ENCODE data around the gene HAPLN3.

HAPLN3 gene

GRCh38 chr15:88891540-88892254, 3.6 kb downstream of the HAPLN3 start:
- Histone ChIP-seq H3K4me3 (ENCODE audit: insufficient read length, low read depth) (no peak overlapping the region), H3K4me1 (ENCODE audit: insufficient read depth, insufficient read length) (peaks cover 19% of the 10 kb centered on the region), H3K9me3 (ENCODE audit: insufficient read depth, low read length) (no peaks in the 10 kb centered on the region), H3K9ac (ENCODE audit: insufficient read length, low read depth) (no peak overlapping the region), H3K27me3 (ENCODE audit: insufficient read depth, insufficient read length) (peaks cover 14% of the 10 kb centered on the region), H3K36me3 (ENCODE audit: insufficient read depth, insufficient read length, low read length) (no peaks in the 10 kb centered on the region)
- TF ChIP-seq ZNF274 (IDR thresholded peaks at IDR 0.05; ENCODE audit: low read depth, low read length): no peak
- TF ChIP-seq YY1 (IDR thresholded peaks at IDR 0.05; ENCODE audit: insufficient read depth, insufficient read length): no peak
- TF ChIP-seq SUZ12 (IDR thresholded peaks at IDR 0.05; ENCODE audit: extremely low read depth, insufficient read depth, insufficient read length): no peak
- DNase-seq (ENCODE audit: low read depth, low spot score): no peak

- no peak overlapping the region for H3K9ac ChIP-seq (ENCODE audit: insufficient read length, low read depth)
- no peaks in the 10 kb centered on the region for H3K9me3 ChIP-seq (ENCODE audit: insufficient read depth, low read length)
- H3K36me3 ChIP-seq (ENCODE audit: insufficient read depth, insufficient read length, low read length): no peaks in the 10 kb centered on the region
- TF ChIP-seq ZNF274 (IDR thresholded peaks at IDR 0.05; ENCODE audit: low read depth, low read length): no peak
- no peak for TF ChIP-seq YY1 (IDR thresholded peaks at IDR 0.05; ENCODE audit: insufficient read depth, insufficient read length)
- no peak for TF ChIP-seq SUZ12 (IDR thresholded peaks at IDR 0.05; ENCODE audit: extremely low read depth, insufficient read depth, insufficient read length)
- no peak overlapping the region for H3K4me3 ChIP-seq (ENCODE audit: insufficient read length, low read depth)
- H3K4me1 ChIP-seq (ENCODE audit: insufficient read depth, insufficient read length): peaks cover 10% of the 10 kb centered on the region
- no peak for DNase-seq (ENCODE audit: low read depth, low spot score)
- H3K27me3 ChIP-seq (ENCODE audit: insufficient read depth, insufficient read length): peaks cover 12% of the 10 kb centered on the region
Observed at GRCh38 chr15:88890495-88890894, 4.8 kb downstream of the HAPLN3 start.

- Histone ChIP-seq H3K27me3 (ENCODE audit: insufficient read depth, insufficient read length) (no peaks in the 10 kb centered on the region), H3K9ac (ENCODE audit: insufficient read length, low read depth) (no peak overlapping the region), H3K4me3 (ENCODE audit: insufficient read length, low read depth) (no peak overlapping the region), H3K9me3 (ENCODE audit: insufficient read depth, low read length) (no peaks in the 10 kb centered on the region), H3K36me3 (ENCODE audit: insufficient read depth, insufficient read length, low read length) (no peaks in the 10 kb centered on the region), H3K4me1 (ENCODE audit: insufficient read depth, insufficient read length) (peaks cover 2% of the 10 kb centered on the region)
- TF ChIP-seq YY1 (IDR thresholded peaks at IDR 0.05; ENCODE audit: insufficient read depth, insufficient read length) (no peak), SUZ12 (IDR thresholded peaks at IDR 0.05; ENCODE audit: extremely low read depth, insufficient read depth, insufficient read length) (no peak), ZNF274 (IDR thresholded peaks at IDR 0.05; ENCODE audit: low read depth, low read length) (no peak)
- DNase-seq (ENCODE audit: low read depth, low spot score): no peak
Observed at GRCh38 chr15:88888719-88889118, 6.6 kb downstream of the HAPLN3 start.

- no peak for DNase-seq (ENCODE audit: low read depth, low spot score)
- H3K9ac ChIP-seq (ENCODE audit: insufficient read length, low read depth): no peak overlapping the region
- no peaks in the 10 kb centered on the region for H3K9me3 ChIP-seq (ENCODE audit: insufficient read depth, low read length)
- no peaks in the 10 kb centered on the region for H3K36me3 ChIP-seq (ENCODE audit: insufficient read depth, insufficient read length, low read length)
- no peaks in the 10 kb centered on the region for H3K27me3 ChIP-seq (ENCODE audit: insufficient read depth, insufficient read length)
- TF ChIP-seq ZNF274 (IDR thresholded peaks at IDR 0.05; ENCODE audit: low read depth, low read length) (no peak), YY1 (IDR thresholded peaks at IDR 0.05; ENCODE audit: insufficient read depth, insufficient read length) (no peak), SUZ12 (IDR thresholded peaks at IDR 0.05; ENCODE audit: extremely low read depth, insufficient read depth, insufficient read length) (no peak)
- no peak overlapping the region for H3K4me3 ChIP-seq (ENCODE audit: insufficient read length, low read depth)
- peaks cover 3% of the 10 kb centered on the region for H3K4me1 ChIP-seq (ENCODE audit: insufficient read depth, insufficient read length)
Observed at GRCh38 chr15:88887068-88887580, 8.2 kb downstream of the HAPLN3 start.

GRCh38 chr15:88882785-88883184, 12.6 kb downstream of the HAPLN3 start:
- H3K9ac ChIP-seq (ENCODE audit: insufficient read length, low read depth): no peak overlapping the region
- H3K36me3 ChIP-seq (ENCODE audit: insufficient read depth, insufficient read length, low read length): peaks cover 8% of the 10 kb centered on the region
- H3K9me3 ChIP-seq (ENCODE audit: insufficient read depth, low read length): no peaks in the 10 kb centered on the region
- peaks cover 3% of the 10 kb centered on the region for H3K4me1 ChIP-seq (ENCODE audit: insufficient read depth, insufficient read length)
- H3K4me3 ChIP-seq (ENCODE audit: insufficient read length, low read depth): no peak overlapping the region
- DNase-seq (ENCODE audit: low read depth, low spot score): no peak
- H3K27me3 ChIP-seq (ENCODE audit: insufficient read depth, insufficient read length): no peaks in the 10 kb centered on the region
- TF ChIP-seq YY1 (IDR thresholded peaks at IDR 0.05; ENCODE audit: insufficient read depth, insufficient read length) (no peak), SUZ12 (IDR thresholded peaks at IDR 0.05; ENCODE audit: extremely low read depth, insufficient read depth, insufficient read length) (no peak), ZNF274 (IDR thresholded peaks at IDR 0.05; ENCODE audit: low read depth, low read length) (no peak)

GRCh38 chr15:88881775-88882174, 13.6 kb downstream of the HAPLN3 start:
- Histone ChIP-seq H3K4me3 (ENCODE audit: insufficient read length, low read depth) (no peak overlapping the region), H3K9me3 (ENCODE audit: insufficient read depth, low read length) (no peaks in the 10 kb centered on the region), H3K9ac (ENCODE audit: insufficient read length, low read depth) (no peak overlapping the region), H3K4me1 (ENCODE audit: insufficient read depth, insufficient read length) (peaks cover 7% of the 10 kb centered on the region), H3K27me3 (ENCODE audit: insufficient read depth, insufficient read length) (no peaks in the 10 kb centered on the region), H3K36me3 (ENCODE audit: insufficient read depth, insufficient read length, low read length) (peaks cover 9% of the 10 kb centered on the region)
- no peak for TF ChIP-seq SUZ12 (IDR thresholded peaks at IDR 0.05; ENCODE audit: extremely low read depth, insufficient read depth, insufficient read length)
- TF ChIP-seq YY1 (IDR thresholded peaks at IDR 0.05; ENCODE audit: insufficient read depth, insufficient read length): no peak
- no peak for TF ChIP-seq ZNF274 (IDR thresholded peaks at IDR 0.05; ENCODE audit: low read depth, low read length)
- no peak for DNase-seq (ENCODE audit: low read depth, low spot score)

- no peak for DNase-seq (ENCODE audit: low read depth, low spot score)
- H3K36me3 ChIP-seq (ENCODE audit: insufficient read depth, insufficient read length, low read length): peaks cover 9% of the 10 kb centered on the region
- peaks cover 8% of the 10 kb centered on the region for H3K4me1 ChIP-seq (ENCODE audit: insufficient read depth, insufficient read length)
- no peak overlapping the region for H3K9ac ChIP-seq (ENCODE audit: insufficient read length, low read depth)
- TF ChIP-seq YY1 (IDR thresholded peaks at IDR 0.05; ENCODE audit: insufficient read depth, insufficient read length): no peak
- TF ChIP-seq SUZ12 (IDR thresholded peaks at IDR 0.05; ENCODE audit: extremely low read depth, insufficient read depth, insufficient read length): no peak
- no peak for TF ChIP-seq ZNF274 (IDR thresholded peaks at IDR 0.05; ENCODE audit: low read depth, low read length)
- no peak overlapping the region for H3K4me3 ChIP-seq (ENCODE audit: insufficient read length, low read depth)
- H3K9me3 ChIP-seq (ENCODE audit: insufficient read depth, low read length): no peaks in the 10 kb centered on the region
- no peaks in the 10 kb centered on the region for H3K27me3 ChIP-seq (ENCODE audit: insufficient read depth, insufficient read length)
Observed at GRCh38 chr15:88880944-88881740, 14.2 kb downstream of the HAPLN3 start.
